ENCODE measurements around the gene SURF4. TPM values are rescaled to one million over a fixed set of nuclear protein-coding genes. Genes with fewer than 3 reads are reported as not detected.

Gene SURF4
- total and polyA plus RNA-seq, 4 donors: 142 to 386 (median 217) TPM

DNA sequence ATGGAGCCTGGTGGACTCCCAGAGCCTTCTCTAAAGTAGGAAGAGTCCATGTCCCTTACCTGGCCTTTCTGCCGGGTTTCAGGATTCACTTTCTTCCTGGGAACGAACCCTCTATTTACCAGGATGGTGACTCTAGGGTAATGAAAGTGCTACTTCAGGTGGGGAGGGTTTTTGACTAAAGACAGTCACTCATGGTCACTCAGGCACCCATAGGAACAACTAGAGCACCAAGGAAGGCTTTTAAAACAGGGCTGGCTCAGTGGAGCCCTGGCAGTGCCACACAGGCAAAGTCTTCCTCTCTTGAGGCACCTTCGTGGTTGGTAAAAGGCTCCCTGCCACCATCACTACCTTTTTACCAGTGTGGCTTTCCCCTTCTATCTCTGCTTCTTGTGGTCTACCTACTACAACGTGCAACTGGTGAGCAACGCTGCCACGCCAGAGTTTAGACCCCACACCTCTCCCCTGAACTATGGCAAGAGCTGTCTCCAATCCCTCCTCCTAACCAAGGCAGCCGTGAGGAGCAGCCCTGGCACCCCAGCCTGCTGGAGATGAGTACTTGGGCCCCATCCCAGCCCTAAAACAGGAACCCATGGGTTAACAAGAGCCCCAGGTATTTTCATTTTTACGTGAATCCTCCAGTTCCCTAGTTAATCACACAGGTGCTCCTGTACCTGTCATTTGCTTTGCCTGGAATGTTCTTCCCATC, 23.1 kb downstream of the SURF4 start:
- H3K4me1 ChIP-seq (ENCODE audit: control insufficient read depth in 4 of 4, insufficient read depth in 4 of 4, low read length in 3 of 4): peaks cover 9 to 40% (median 33%) of the 10 kb centered on the region in 4 donors
- no peak for DNase-seq (ENCODE audit: low spot score)
- TF ChIP-seq SP1 (IDR thresholded peaks at IDR 0.05): no peak
- no peak for TF ChIP-seq YY1 (IDR thresholded peaks at IDR 0.05)
- no peak for TF ChIP-seq HNF4A (conservative IDR thresholded peaks at IDR 0.05)
- no peak for TF ChIP-seq RXRA (IDR thresholded peaks at IDR 0.05)
- no peak for TF ChIP-seq TAF1 (conservative IDR thresholded peaks at IDR 0.05)
- no peak for TF ChIP-seq EGR1 (IDR thresholded peaks at IDR 0.05; ENCODE audit: low read depth in 2 of 2)
- no peak for TF ChIP-seq GABPA (IDR thresholded peaks at IDR 0.05 in 1 of 2, conservative IDR thresholded peaks at IDR 0.05 in 1 of 2)
- TF ChIP-seq NR2F2 (IDR thresholded peaks at IDR 0.05): no peak
- TF ChIP-seq, protein P1, sequence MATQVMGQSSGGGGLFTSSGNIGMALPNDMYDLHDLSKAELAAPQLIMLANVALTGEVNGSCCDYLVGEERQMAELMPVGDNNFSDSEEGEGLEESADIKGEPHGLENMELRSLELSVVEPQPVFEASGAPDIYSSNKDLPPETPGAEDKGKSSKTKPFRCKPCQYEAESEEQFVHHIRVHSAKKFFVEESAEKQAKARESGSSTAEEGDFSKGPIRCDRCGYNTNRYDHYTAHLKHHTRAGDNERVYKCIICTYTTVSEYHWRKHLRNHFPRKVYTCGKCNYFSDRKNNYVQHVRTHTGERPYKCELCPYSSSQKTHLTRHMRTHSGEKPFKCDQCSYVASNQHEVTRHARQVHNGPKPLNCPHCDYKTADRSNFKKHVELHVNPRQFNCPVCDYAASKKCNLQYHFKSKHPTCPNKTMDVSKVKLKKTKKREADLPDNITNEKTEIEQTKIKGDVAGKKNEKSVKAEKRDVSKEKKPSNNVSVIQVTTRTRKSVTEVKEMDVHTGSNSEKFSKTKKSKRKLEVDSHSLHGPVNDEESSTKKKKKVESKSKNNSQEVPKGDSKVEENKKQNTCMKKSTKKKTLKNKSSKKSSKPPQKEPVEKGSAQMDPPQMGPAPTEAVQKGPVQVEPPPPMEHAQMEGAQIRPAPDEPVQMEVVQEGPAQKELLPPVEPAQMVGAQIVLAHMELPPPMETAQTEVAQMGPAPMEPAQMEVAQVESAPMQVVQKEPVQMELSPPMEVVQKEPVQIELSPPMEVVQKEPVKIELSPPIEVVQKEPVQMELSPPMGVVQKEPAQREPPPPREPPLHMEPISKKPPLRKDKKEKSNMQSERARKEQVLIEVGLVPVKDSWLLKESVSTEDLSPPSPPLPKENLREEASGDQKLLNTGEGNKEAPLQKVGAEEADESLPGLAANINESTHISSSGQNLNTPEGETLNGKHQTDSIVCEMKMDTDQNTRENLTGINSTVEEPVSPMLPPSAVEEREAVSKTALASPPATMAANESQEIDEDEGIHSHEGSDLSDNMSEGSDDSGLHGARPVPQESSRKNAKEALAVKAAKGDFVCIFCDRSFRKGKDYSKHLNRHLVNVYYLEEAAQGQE (IDR thresholded peaks at IDR 0.05): no peak
- TF ChIP-seq, protein P2, sequence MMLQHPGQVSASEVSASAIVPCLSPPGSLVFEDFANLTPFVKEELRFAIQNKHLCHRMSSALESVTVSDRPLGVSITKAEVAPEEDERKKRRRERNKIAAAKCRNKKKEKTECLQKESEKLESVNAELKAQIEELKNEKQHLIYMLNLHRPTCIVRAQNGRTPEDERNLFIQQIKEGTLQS (IDR thresholded peaks at IDR 0.05): no peak
- H3K27me3 ChIP-seq (ENCODE audit: control insufficient read depth in 4 of 4, insufficient read depth in 4 of 4, low read length in 3 of 4): no peaks in the 10 kb centered on the region
- H3K27ac ChIP-seq (ENCODE audit: low read depth in 1 of 2, low read length in 2 of 2): no peak overlapping the region
- H3K9ac ChIP-seq (ENCODE audit: low read depth in 1 of 2, low read length in 2 of 2): no peak overlapping the region
- 86% methylated on average over 8 of the region's 8 CpGs for WGBS
- H3K4me3 ChIP-seq (ENCODE audit: low read depth in 1 of 3, low read length in 3 of 3): no peak overlapping the region
- H3K9me3 ChIP-seq (ENCODE audit: control insufficient read depth in 4 of 4, low read length in 3 of 4): no peaks in the 10 kb centered on the region
- H3K36me3 ChIP-seq (ENCODE audit: control insufficient read depth in 4 of 4, insufficient read depth in 3 of 4, low read depth in 1 of 4, low read length in 3 of 4): peaks cover 6 to 41% (median 24%) of the 10 kb centered on the region in 4 donors

DNA sequence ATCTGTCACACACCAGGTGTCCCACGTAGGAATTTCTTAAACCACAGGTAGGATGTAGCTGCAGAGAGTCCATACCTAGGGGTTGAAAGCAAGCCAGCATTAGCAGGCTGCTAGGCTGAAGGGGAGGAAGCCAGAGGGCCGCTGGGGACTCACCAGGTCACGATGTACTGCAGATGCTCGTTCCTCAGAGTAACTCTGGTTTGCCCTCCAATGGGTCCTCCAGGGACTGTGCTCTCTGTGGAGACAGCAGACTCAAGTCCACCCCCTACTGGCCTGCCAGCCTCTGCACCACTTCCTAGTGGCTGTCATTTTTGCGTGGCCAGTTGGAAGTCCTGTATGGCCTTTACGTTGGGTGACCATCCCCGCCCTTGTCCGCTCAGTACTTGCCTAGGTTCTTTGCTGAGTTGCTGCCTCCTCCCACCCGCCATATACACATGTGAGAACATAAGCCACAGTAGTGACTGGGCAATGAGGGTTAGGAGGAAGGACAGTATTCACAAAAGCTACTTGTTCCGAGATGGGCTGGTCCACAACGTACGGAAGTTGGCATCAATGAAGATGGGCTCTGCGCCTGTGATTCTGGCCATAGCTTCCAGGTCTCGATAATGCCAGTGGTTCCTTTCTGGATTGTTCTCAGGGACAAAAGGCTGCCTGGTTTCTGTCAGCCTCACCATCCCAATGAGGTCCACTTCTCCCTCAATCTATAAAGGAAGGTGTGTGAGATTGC, 23.8 kb downstream of the SURF4 start:
- Histone ChIP-seq H3K9ac (ENCODE audit: low read depth in 1 of 2, low read length in 2 of 2) (no peak overlapping the region), H3K27me3 (ENCODE audit: control insufficient read depth in 4 of 4, insufficient read depth in 4 of 4, low read length in 3 of 4) (no peaks in the 10 kb centered on the region), H3K4me1 (ENCODE audit: control insufficient read depth in 4 of 4, insufficient read depth in 4 of 4, low read length in 3 of 4) (peaks cover 8 to 36% (median 26%) of the 10 kb centered on the region in 4 donors), H3K9me3 (ENCODE audit: control insufficient read depth in 4 of 4, low read length in 3 of 4) (no peaks in the 10 kb centered on the region), H3K4me3 (ENCODE audit: low read depth in 1 of 3, low read length in 3 of 3) (no peak overlapping the region), H3K36me3 (ENCODE audit: control insufficient read depth in 4 of 4, insufficient read depth in 3 of 4, low read depth in 1 of 4, low read length in 3 of 4) (peaks cover 6 to 41% (median 24%) of the 10 kb centered on the region in 4 donors), H3K27ac (ENCODE audit: low read depth in 1 of 2, low read length in 2 of 2) (no peak overlapping the region)
- TF ChIP-seq NR2F2 (IDR thresholded peaks at IDR 0.05): no peak
- TF ChIP-seq FOXA1 (IDR thresholded peaks at IDR 0.05): no peak
- TF ChIP-seq, protein P2 (IDR thresholded peaks at IDR 0.05): no peak
- TF ChIP-seq, protein P3, sequence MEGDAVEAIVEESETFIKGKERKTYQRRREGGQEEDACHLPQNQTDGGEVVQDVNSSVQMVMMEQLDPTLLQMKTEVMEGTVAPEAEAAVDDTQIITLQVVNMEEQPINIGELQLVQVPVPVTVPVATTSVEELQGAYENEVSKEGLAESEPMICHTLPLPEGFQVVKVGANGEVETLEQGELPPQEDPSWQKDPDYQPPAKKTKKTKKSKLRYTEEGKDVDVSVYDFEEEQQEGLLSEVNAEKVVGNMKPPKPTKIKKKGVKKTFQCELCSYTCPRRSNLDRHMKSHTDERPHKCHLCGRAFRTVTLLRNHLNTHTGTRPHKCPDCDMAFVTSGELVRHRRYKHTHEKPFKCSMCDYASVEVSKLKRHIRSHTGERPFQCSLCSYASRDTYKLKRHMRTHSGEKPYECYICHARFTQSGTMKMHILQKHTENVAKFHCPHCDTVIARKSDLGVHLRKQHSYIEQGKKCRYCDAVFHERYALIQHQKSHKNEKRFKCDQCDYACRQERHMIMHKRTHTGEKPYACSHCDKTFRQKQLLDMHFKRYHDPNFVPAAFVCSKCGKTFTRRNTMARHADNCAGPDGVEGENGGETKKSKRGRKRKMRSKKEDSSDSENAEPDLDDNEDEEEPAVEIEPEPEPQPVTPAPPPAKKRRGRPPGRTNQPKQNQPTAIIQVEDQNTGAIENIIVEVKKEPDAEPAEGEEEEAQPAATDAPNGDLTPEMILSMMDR (IDR thresholded peaks at IDR 0.05; ENCODE audit: low read depth, low read length, missing input control): peak; percentile 38
- TF ChIP-seq, protein P1 (IDR thresholded peaks at IDR 0.05): no peak
- TF ChIP-seq EGR1 (IDR thresholded peaks at IDR 0.05; ENCODE audit: low read depth in 2 of 2): no peak
- TF ChIP-seq RAD21 (IDR thresholded peaks at IDR 0.05): peak in 1 of 2 donors; percentile 37
- no peak for TF ChIP-seq HNF4G (IDR thresholded peaks at IDR 0.05)
- no peak for TF ChIP-seq SP1 (IDR thresholded peaks at IDR 0.05)
- no peak for TF ChIP-seq RXRA (IDR thresholded peaks at IDR 0.05)
- TF ChIP-seq YY1 (IDR thresholded peaks at IDR 0.05): no peak
- no peak for TF ChIP-seq JUND (IDR thresholded peaks at IDR 0.05)
- WGBS: 84% methylated on average over 14 of the region's 14 CpGs
- DNase-seq (ENCODE audit: low spot score): no peak
